Ramos (cell line): Measurements from ENCODE around the gene SLC2A9.

Experiments used
- in situ Hi-C: fragments of 300-500 bp; cut with MboI; formaldehyde crosslinking; loops from one replicate; pipeline ENCODE4 v1.14.3; 2022; ENCODE audit warnings: low sequenced_read_pairs; ENCODE audit not compliant: unreplicated experiment

The SLC2A9 gene

GRCh38 chr4:9937078-9937477 lies 84.2 kb downstream of the SLC2A9 start:
- in situ Hi-C loops, result no loop called here

DNA sequence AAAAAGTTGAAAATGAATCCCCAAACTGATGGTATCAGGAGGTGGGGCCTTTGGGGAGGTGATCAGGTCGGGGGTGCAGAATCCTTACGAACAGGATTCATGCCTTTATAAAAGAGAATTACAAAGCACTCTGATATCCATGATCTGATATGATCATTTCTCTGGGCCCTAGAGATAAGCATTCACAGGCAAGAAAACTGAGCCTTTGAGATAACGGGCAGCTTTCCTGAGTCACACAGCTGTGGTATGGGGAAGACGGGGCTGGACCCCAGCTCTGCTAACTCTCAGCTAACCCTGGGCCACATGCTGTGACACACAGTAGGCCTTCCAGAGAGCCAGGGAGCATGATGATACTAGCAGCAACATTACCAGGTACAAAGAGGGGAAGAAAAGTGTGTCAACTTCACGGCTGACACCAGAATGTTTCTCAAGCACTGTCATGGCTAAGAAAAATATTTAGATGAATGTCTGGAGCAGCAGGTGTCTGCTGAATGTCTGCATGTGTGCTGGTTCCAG lies 85.1 kb downstream of the SLC2A9 start:
- in situ Hi-C loops, result no loop called here

DNA sequence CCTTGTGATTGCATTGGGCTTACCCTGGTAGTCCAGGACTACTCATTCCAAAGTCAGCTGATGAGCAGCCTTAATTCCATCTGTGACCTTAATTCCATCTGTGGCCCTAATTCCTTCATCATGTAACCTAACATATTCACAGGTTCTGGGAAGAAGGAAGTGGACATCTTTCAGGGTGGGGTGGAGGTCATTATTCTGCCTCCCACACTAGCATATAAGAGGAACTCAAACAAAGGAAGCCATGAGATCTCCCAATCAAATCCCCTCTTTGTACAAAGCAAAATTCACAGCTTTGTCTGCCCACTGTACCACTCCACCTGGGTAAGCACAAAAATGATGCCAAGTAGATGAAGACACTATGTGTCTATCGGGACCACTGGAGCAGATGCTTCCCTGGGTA lies 87.3 kb downstream of the SLC2A9 start:
- in situ Hi-C loops, result no loop called here

- in situ Hi-C loops, result no loop called here
Observed at GRCh38 chr4:9933184-9933583, 88.1 kb downstream of the SLC2A9 start.

DNA sequence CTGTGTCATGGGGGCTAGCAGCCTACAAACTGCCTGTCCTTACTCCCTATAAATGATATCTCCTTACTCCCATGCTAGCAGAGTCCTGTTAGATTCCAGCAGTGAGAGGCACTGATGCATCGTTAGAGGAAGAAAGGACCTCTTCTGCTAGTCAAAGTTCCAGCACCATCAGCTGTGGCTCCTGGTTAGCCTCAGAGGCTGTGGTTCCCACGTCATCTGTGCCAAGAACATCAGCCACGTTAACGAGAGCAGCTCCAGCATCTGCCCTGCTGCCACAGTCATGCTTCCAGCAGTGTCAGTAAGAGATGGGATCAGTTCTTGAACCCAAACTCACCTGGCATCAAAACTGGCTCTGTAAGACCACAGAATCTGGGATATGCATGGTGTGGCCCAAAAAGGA lies 88.5 kb downstream of the SLC2A9 start:
- in situ Hi-C loops, result no loop called here

DNA sequence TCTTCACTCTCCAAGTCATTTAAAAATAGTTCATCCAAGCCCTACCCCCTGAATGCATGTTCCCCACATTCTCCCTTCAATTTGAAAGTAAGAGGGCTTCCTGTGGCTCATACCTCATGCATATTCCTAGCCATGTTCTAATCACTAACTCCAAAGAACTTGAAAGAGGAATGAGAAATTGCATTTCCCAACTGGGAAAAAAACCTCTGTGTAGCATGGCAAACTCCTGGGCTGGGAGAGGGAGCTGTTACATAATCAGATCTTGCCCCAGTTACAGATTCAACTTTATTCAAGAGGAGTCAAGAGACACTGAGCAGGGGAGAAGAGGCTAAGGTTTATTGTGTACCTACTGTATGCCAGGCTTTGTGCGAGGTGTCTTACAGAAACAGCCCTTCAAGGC lies 90.2 kb downstream of the SLC2A9 start:
- in situ Hi-C loops, result no loop called here

DNA sequence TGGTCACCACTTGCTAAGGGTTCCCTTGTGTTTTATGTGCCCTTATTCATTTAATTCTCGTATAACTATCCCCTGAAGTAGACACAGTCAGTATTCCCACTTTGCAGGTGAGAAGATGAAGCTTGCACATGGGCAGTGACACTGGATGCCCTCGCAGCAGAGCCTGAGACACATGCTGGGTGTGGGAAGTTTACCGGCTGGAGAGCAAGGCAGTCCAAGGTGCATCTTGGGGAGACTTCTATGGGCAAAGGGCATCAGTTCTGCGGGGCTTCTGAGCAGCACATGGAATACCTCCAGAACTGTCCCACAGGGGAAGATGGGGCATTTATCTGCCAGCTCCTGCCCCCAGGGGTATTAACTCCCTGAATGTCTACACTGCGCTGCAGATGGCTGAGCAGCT lies 92.2 kb downstream of the SLC2A9 start:
- in situ Hi-C loops, result no loop called here

DNA sequence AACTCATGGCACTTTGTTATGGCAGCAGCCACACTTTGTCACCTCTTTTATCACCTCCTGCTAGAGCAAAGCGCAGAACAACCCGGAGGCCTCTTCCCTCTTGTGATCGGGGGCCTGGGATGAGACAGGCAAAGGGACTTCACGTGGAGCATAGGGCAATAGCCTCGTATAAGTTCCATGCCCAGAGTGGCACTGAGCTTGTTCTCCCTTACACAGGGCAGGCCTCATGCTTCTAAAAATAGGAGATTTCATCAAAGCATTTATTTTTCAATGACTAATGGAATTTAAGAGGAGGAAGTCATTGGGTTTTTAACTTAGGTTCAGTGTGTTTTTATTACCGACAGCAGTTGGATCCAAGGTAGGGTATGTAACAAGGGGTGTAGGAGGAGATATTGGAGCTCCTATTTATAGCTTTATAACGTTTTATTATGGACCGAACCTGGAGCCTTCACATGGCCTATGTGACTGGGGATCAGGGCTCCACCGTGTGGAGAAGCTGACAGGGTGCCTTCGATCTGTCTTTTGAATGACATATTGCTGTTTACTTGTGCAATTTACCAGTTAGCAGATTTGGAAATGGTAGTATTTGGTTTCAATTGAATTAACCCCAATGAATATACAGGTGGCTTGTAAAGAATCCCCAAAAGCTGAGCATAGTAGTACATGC lies 93.8 kb downstream of the SLC2A9 start:
- in situ Hi-C loops, result no loop called here

DNA sequence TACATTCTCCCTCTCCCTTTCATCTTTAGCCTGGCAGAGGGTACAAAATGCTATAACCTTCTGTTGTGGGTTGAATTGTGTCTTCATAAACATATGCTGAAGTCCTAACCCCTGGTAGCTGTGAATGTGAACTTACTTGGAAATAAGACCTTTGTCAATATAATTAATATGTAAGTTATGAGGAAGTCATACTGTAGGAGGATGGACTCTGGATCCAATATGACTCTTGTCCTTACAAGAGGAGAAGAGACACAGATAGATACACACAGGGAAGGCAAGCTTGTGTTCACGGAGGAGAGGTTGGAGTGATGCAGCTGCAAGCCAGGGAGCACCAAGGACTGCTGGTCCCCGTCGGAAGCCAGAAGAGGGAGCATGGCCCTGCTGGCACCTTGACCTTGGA lies 94.7 kb downstream of the SLC2A9 start:
- in situ Hi-C loops, result no loop called here

- in situ Hi-C loops, result no loop called here
Observed at GRCh38 chr4:9925750-9926439, 95.4 kb downstream of the SLC2A9 start.

GRCh38 chr4:9924750-9925149 lies 96.5 kb downstream of the SLC2A9 start:
- in situ Hi-C loops, result no loop called here

- in situ Hi-C loops, result no loop called here
Observed at GRCh38 chr4:9923195-9923812, 98.0 kb downstream of the SLC2A9 start.

DNA sequence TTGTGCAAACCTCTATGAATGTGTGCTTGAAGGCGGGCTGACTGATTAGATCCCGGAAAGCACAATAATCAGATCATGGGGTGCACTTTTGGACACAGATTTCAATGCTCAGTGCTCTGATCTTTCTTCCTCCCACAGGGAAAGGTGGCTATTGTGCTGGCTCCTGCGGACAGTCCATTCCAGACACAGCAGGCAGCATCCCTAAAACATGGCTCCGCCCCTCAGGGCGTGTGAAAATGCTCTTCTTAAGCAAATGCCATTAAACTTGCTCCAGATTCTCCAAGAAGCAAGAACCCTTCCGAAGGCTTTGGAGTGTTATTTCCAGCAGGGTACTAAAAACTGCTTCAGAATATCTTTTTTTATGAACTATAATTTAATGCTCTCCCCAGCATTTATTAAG lies 100.0 kb downstream of the SLC2A9 start:
- in situ Hi-C loops, result no loop called here

- in situ Hi-C loops, result no loop called here
Observed at GRCh38 chr4:9920029-9920428, 101.3 kb downstream of the SLC2A9 start.

- in situ Hi-C loops, result no loop called here
Observed at GRCh38 chr4:9919047-9919446, 102.2 kb downstream of the SLC2A9 start.

GRCh38 chr4:9918484-9918883 lies 102.8 kb downstream of the SLC2A9 start:
- in situ Hi-C loops, result no loop called here

GRCh38 chr4:9916937-9917336 lies 104.4 kb downstream of the SLC2A9 start:
- in situ Hi-C loops, result no loop called here

- in situ Hi-C loops, result no loop called here
Observed at GRCh38 chr4:9916346-9916745, 105.0 kb downstream of the SLC2A9 start.

DNA sequence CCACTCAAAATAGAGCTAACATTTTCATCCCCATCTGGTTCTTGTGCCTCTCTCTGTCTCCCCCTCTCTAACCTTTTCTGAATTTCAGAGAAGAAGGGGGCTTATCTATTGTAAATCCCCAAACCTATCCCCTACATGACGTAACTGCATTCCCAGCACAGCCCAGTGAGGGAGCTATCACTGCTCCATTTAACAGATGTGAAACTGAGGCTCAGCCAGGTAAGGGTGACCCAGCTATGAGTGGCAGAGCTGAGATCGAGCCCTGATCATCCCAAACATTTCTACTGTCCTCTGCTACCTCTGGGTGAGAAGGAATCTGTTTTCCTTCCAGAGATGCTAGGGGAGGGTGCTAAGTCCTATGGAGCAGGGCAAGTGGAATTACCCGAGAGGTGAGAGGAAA lies 107.5 kb downstream of the SLC2A9 start:
- in situ Hi-C loops, result no loop called here

DNA sequence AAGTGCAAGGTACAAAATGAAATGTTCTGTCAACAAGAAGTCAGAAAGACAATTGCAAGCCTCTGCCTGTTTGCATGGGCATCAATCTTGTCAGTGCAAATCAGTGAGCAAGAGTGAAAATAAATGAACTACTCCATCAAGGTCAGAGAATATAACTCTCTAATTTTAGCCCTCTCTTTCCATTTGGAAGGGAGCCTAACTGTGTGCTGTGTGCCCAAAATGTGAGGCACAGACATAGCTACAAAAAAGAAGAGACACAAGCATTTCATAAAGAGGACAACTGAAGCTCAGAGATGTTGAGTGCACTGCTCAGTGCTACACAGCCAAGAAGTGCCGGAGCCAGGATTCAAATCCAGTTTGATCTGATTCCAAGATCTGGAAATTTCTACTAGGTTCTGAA lies 114.3 kb downstream of the SLC2A9 start:
- in situ Hi-C loops, result no loop called here

- in situ Hi-C loops, result no loop called here
Observed at GRCh38 chr4:9904976-9905587, 116.2 kb downstream of the SLC2A9 start.
